ENCODE measurements around the gene RND1. TPM values are rescaled to one million over a fixed set of nuclear protein-coding genes. Genes with fewer than 3 reads are reported as not detected.

The RND1 gene
- total and polyA plus RNA-seq, 2 experiments from 2014 or later = 9.3 to 10.4 TPM

- no peaks in the 10 kb centered on the region for H3K36me3 Mint-ChIP-seq (ENCODE audit: low read depth)
- no peak overlapping the region for H3K4me2 ChIP-seq
- no peak for DNase-seq (ENCODE audit: low spot score)
- no peaks in the 10 kb centered on the region for H3K4me1 Mint-ChIP-seq
- no peaks in the 10 kb centered on the region for H3K4me1 ChIP-seq (ENCODE audit: insufficient read depth)
- no peak overlapping the region for H3K4me3 Mint-ChIP-seq
- H3K9me2 ChIP-seq (ENCODE audit: insufficient read depth) = no peaks in the 10 kb centered on the region
- no peaks in the 10 kb centered on the region for H3K79me2 ChIP-seq (replicated peaks; ENCODE audit: insufficient read depth)
- no peaks in the 10 kb centered on the region for H4K20me1 ChIP-seq (replicated peaks; ENCODE audit: insufficient read depth)
- no peak overlapping the region for H3K27ac Mint-ChIP-seq
- no peaks in the 10 kb centered on the region for H3K36me3 ChIP-seq (ENCODE audit: insufficient read depth)
- H3F3A ChIP-seq (replicated peaks; ENCODE audit: low read depth) = no peaks in the 10 kb centered on the region
- no peak overlapping the region for H3K27ac ChIP-seq (ENCODE audit: low read depth)
- no peaks in the 10 kb centered on the region for H3K9me3 Mint-ChIP-seq
- no peak overlapping the region for H2AFZ ChIP-seq
- no peaks in the 10 kb centered on the region for H3K27me3 ChIP-seq (ENCODE audit: insufficient read depth)
- ATAC-seq = no peak
- H3K27me3 Mint-ChIP-seq (ENCODE audit: insufficient read depth, low read depth, poor library complexity) = peaks cover 6% of the 10 kb centered on the region
- TF ChIP-seq ZNF462 (CRISPR knock-in tag; IDR thresholded peaks at IDR 0.05) (no peak), ZNF114 (CRISPR knock-in tag; IDR thresholded peaks at IDR 0.05) (no peak), JUNB (IDR thresholded peaks at IDR 0.05; ENCODE audit: unreplicated experiment) (no peak), ETS1 (IDR thresholded peaks at IDR 0.05) (no peak), EZH2 (IDR thresholded peaks at IDR 0.05; ENCODE audit: low read depth, unreplicated experiment) (no peak), POLR2AphosphoS5 (IDR thresholded peaks at IDR 0.05; ENCODE audit: low read depth) (no peak), CREB1 (CRISPR knock-in tag; IDR thresholded peaks at IDR 0.05; ENCODE audit: low read depth) (no peak), STAT1 (IDR thresholded peaks at IDR 0.05; ENCODE audit: unreplicated experiment) (no peak), CTCF (conservative IDR thresholded peaks at IDR 0.05; ENCODE audit: low read depth in 2 of 2) (no peak), EZH2phosphoT487 (IDR thresholded peaks at IDR 0.05; ENCODE audit: unreplicated experiment) (no peak), REST (IDR thresholded peaks at IDR 0.05; ENCODE audit: unreplicated experiment) (no peak), ZNF331 (CRISPR knock-in tag; IDR thresholded peaks at IDR 0.05; ENCODE audit: low read depth) (no peak), NANOG (IDR thresholded peaks at IDR 0.05; ENCODE audit: borderline replicate concordance) (no peak)
- no peak overlapping the region for H3K4me3 ChIP-seq
These were observed 10.4 kb upstream of the RND1 start for GRCh38 chr12:48875944-48876515.
